HTR-8/SVneo (cell line): ENCODE results near the gene ENPP3.
"Not testable (repeated sequence)": the region's sequence is repeated elsewhere in the genome, so short reads cannot be mapped to it uniquely, and the experiment has no call there.

ENCODE experiments used
- DNase-seq: peaks from one replicate; pipeline ENCODE4 v3.0.0; 2011; ENCODE audit warnings: low spot score, mixed read lengths; ENCODE audit not compliant: insufficient read length
- FAIRE-seq: peaks from 2 replicates; lab custom pipeline; 2011; peaks lifted over from hg19 to GRCh38; lab: Jason Lieb, UNC

Gene ENPP3

DNA sequence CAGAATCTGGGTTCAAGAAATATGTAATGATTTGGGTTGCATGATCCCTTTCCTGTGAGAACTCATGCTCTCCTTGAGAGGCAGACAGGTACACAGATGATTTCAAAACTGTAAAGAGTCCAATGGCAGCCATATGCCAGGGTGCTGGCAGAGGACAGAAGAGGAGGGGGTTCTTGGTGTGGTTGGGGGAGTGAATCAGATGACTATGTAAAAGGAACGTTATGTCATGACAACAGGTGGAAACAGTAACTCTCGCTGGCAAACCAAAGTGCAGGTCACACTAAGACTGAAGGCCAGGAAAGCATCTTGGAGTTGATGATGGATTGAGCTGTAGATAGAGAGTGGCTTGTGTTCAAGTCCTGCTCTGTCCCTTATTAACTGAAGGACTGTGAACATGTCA lies 43.8 kb downstream of the ENPP3 start:
- FAIRE-seq = no peak
- DNase-seq = no peak

DNA sequence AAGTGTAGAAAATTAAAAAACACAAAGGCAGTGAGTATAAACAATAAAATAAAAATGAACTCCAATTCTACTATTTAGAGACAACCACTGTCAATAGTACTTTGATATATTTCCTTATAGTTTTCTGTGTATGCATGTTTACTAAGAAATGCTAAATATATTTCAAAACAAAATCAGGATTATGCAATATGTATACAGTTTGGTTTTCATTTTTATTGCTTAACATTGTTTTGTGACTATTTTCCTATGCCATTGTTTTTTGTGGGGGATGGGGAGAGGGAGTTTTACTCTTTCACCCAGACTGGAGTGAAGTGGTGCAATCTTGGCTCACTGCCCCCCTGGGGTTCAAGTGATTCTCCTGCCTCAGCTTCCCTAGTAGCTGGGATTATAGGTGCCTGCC lies 44.5 kb downstream of the ENPP3 start:
- FAIRE-seq = no peak
- no peak for DNase-seq

DNA sequence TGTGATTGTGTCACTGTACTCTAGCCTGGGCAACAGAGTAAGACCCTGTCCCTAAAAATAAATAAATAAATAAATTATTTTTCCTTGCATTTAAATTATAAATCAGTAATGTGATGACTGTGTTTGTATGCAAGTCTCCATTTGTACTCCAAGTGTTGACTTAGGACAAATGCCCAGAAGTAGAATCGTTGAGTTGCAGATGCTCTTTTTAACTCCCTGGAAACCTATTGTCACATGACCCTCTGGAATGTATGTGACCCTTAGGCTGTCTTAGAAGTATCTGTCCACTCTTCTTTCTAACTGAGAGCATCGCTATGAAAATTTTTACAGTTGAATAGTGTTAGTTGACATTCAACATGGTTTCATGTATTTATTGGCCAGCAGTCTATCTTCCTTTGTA lies 45.3 kb downstream of the ENPP3 start:
- DNase-seq (no peak), FAIRE-seq (no peak)

DNA sequence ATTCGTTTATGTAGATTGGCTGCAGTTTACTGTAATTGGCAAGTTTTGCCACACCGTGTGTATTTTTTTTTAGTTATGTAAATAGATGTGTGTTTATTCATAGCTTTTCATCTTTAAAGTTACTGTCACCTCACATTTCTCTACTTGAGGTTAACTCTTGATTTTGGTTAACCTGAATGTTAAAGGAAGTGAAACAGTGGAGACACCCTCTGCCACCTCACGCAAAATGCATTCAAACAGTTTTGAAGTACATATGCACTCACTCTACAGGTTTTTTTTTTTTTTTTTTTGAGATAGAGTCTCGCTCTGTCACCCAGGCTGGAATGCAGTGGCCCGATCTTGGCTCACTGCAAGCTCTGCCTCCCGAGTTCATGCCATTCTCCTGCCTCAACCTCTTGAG lies 46.4 kb downstream of the ENPP3 start:
- FAIRE-seq = no peak
- DNase-seq = no peak

DNA sequence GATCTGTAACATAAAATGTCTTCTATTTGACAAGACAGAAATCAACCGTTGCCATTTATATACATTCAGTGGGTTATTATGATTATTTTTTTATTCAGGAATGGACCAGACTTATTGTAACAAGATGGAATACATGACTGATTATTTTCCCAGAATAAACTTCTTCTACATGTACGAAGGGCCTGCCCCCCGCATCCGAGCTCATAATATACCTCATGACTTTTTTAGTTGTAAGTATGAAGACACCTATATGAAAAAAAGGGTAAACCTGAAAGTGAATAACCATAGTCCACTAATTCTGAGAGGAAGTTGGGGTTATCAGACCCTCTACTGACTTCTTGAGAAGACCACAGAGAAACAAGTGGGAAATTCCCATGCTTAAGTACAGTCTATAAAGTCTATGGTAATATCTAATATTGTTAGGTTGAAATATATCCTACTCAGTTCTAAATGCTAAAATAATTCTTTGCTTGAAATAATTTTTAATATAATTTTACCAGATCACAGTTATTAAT lies 48.2 kb downstream of the ENPP3 start:
- DNase-seq = no peak
- FAIRE-seq = no peak

DNA sequence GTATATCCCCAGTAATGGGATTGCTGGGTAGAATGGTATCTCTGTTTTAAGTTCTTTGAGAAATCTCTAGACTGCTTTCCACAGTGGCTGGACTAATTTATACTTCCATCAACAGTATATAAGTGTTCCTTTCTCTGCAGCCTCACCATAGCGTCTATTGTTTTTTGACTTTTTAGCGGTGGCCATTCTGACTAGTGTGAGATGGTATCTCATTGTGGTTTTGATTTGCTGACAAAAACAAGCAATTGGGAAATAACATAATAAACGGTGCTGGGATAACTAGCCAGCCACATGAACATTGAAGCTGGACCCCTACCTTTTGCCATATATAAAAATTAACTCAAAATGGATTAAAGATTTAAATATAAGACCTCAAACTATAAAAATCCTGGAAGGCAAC lies 49.9 kb downstream of the ENPP3 start:
- FAIRE-seq = no peak
- DNase-seq = no peak

DNA sequence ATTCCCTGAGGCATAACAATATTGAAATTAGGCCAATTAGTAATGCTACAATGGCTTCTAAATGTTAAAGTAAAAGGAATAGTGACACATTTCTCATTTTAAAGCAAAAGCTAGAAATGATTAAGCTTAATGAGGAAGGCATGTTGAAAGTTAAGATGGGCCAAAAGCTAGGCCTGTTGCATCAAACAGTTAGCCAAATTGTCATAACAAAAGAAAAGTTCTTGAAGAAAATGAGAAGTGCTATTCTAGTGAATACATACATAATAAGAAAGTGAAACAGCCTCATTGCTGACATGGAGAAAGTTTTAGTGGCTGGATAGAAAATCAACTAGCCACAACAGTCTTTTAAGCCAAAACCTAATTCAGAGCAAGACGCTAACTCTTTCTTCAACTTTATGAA lies 51.2 kb downstream of the ENPP3 start:
- no peak for FAIRE-seq
- DNase-seq = no peak

DNA sequence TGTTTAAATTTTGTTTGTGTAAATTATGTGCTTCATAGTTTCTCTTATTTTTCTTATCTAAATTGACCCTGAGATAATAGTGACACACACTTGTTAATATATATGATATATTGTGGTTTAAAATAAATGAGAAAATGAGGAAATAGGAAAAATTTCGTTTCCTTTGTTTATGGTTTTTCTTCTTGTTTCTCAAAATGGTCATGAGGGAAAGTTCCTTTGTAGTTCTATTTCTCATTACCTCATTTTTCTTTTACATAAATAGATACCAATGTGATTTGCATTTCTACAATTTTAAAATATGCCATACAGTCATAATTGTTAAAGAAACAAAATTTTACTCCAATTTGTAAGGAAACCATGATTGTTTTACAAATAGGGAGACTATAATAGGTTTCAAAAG lies 54.9 kb downstream of the ENPP3 start:
- no peak for DNase-seq
- FAIRE-seq = no peak

DNA sequence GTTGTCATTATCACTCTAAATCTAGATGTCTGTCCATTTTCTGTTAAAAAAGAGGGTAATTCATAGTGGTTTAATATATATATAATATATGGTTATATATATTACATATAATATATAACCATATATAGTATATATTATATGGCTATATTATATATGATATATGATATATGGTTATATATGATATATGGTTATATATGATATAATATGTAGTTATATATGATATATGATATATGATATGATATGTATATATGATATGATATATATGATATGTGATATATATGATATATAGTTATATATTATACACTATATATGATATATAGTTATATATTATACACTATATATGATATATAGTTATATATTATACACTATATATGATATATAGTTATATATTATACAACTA lies 55.5 kb downstream of the ENPP3 start:
- DNase-seq (no peak), FAIRE-seq (no peak)

DNA sequence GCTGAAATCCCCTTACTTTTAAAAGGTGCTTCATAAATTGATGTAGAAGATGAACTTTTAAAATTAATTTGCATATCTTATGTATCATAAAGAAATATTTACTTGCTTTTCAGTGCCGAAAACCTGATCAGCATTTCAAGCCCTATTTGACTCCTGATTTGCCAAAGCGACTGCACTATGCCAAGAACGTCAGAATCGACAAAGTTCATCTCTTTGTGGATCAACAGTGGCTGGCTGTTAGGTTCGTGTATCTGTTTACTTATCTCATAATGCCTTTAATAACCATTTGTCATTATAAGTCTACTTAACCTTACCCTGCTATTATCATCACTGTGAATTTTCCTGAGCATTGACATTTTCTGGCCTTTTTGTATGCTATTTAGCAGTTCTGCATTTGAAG lies 56.3 kb downstream of the ENPP3 start:
- no peak for DNase-seq
- FAIRE-seq = no peak

DNA sequence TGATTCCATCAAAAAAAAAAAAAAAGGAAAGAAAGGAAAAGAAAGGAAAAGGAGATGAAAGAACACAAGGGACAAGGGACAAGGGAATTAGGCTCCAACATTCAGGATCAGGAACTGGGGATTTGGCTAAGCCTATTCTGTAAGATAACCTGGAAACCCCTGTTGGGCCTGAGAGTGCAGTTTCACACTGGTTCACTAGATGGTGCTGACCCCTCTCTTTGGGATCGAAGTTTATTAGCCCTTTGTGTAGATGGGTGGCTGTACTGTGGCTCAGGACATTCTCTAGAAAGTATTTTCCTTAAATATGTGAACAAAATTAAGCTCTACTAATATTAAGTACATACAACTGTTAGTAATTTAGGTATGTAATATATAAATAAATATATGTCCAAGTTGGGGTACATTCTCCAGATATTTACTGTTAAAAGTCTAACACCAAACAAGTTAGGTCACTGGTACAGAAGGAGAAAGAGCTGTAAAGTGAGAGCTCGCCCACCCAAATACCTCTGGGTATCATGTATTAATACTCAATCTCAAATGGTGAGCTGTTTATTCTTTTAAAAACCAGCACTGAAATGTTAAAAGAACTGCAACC lies 57.8 kb downstream of the ENPP3 start:
- DNase-seq (peak; percentile 74), FAIRE-seq (no peak)

DNA sequence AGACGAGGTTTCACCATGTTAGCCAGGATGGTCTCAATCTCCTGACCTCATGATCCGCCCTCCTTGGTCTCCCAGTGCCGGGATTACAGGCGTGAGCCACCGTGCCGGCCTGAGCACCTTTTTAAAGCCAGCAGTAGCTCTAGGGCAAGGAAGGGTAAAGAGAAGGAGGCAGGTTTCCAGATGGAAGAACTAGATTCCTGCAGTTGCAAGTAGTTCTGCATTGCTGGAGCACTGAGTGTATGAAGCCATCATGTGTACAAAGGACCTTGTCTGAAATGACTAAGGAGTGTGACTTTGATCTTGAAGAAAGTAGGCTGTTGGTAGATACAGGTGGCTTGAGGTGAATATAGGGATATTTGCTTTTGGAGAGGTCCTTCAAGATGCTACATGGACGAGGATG lies 59.9 kb downstream of the ENPP3 start:
- DNase-seq (no peak), FAIRE-seq (no peak)

DNA sequence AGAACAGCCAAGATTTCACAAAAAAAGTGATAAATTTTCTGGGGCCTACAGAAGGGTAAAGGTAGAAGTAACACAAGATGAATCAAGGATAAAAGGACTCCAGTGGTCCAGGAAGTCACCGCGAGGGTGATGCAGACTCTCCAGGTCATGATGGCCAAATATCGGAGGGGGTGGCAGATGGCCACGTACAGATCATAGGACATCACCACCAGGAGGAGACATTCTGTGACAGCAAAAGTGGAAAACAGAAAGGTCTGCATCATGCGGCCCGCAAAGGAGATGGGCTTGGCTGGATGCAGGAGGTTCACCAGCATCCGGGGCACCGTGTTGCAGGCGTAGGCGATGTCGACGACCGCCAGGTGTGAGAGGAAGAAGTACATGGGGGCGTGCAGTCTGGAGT lies 63.7 kb downstream of the ENPP3 start:
- DNase-seq, FAIRE-seq: not testable (repeated sequence)

DNA sequence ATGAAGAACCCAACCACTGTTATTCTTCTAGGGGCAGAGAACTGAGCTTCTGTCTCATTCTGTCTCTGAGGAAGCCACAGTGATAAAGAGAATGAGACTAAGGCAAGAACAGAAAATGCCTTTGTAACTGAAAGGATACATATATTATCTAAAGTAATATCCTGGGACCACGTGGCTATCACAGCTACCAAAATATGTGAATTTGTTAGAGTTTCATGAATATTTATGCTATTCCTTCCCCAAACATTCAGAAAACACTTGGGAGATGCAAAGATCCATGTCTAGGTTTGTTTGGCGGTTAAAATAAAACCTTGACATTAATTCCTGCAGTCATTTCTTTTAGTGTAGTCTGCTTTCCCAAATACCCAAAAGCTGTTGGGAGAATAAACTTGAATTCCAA lies 66.8 kb downstream of the ENPP3 start:
- not testable (repeated sequence) for FAIRE-seq, DNase-seq

DNA sequence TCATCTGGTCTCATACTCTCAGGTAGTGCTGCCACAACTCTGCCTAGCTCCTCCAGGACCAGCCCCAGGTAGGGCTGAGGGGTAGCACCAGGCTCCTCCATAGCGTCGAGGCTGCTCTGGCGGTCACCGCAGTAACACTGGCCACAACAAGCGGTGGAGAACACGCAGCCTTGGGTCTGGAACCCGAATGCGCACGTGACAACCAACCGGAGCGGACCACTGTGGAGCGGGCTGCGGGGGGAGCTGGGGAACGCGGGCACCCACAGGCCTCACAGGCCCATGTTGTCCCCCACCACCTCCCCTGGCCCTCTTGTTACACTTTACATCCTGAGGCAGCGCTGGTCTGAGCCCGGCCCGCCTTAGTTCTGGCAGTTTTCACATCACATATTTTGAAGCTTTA lies 73.8 kb downstream of the ENPP3 start, which contains the start of gene CTAGE9:
CTAGE9 (minus strand) TSS at position 101 of the 400 bp plus-strand sequence; CDS start at position 101, 0 bp downstream.
- DNase-seq, FAIRE-seq: not testable (repeated sequence)

DNA sequence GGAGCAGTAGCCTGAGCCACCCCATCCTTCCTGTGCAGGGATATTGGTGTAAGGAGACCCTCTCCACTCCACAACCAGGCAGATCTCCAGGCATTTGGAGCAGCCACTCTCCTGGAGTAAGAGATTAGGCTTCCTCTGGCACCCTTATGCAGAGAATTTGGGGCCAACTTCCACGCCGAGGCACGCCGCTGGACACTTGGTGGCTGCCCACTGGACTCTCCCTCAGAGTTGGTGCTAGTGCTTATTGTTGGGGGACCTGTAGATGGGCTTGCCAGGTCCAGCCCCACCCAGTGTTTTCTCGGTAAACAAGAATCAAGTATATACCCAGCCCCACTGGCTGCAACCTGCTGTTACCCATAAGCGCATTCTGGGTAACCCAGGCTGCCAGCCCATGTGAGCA lies 78.5 kb downstream of the ENPP3 start:
- FAIRE-seq, DNase-seq: not testable (repeated sequence)

DNA sequence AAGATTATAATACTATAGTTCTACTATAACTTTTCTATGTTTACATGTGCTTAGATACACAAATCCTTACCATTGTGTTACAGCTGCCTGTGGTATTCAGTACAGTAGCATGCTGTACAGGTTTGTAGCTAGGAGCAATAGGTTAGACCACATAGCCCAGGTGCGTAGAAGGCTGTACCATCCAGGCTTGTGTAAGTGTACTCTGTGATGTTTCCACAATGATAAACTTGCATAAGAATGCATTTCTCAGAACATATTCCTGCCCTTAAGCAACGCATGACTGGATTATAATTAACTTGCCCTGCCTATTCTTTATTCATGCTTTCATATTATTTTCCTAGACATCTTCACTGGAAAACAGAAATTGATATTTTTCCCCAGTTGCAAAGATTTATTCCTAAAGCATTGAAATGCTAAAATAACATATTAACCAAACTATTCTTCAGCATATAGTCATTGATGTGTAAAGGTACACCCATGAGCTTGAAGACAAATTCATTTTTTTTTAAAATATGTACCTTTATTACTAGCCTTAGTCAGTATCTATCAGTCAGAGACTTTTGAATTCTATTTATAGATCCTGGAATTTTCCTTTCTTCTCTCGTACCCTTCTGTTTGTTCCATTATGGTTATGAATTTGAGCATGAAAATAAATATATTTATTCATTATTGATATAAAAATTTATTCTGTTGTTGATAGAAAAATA lies 80.9 kb downstream of the ENPP3 start:
- no peak for FAIRE-seq
- no peak for DNase-seq

DNA sequence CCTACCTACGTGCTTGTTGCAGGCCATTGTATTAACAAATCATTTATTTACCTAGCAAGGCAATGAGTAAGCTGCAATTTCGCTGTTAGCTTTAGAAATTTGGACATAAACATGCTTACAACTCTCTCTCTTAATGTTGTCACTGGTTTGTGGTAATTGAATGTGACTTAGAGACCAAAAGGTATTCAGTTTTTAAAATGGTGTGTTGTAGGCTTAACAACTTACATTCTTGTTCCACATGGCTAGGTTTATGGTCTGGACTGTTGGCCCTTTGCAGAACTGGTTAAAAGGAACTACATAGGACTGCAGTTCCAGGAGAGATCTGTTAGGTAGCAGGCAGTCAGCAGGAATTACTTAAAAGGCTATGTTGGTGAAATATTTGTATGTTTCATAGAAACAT lies 84.1 kb downstream of the ENPP3 start:
- FAIRE-seq = no peak

DNA sequence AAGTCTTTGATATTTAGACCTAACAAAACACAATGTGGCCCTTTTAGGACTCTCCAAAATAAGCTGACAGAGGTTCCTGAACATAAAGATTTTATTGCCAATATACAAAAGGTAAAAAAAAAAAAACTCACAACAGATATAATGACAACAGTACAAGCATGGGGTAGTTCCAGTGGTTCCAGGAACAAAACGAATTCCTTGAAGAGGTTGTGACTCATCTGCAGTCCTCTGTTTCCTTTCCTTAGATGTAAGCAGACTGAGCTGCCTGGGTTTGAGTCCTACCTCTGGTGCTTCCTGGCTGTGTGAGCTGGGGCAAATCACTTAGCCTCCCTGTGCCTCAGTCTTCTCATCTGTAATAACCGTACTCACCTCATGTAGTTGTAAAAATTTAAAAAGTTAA lies 87.0 kb downstream of the ENPP3 start:
- no peak for DNase-seq
- FAIRE-seq = no peak

More for the DNA sequence above, 84.1 kb downstream of the ENPP3 start:
- DNase-seq = no peak

DNA sequence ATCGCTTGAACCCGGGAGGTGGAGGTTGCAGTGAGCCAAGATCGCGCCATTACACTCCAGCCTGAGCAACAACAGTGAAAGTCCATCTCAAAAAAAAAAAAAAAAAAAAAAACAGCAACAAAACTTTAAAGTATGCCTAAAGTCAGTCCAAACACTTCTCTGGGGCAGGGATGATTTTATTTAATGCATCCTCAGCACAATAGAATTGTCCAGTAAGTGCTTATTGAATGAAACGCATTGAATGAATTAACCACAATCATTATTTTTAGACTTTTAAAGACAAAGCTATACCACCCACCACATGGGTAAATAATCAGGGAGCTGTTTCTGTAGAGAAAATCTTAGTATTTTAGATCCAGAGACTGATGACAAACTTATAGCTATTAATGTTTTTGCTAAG lies 90.4 kb downstream of the ENPP3 start:
- DNase-seq (no peak), FAIRE-seq (no peak)

DNA sequence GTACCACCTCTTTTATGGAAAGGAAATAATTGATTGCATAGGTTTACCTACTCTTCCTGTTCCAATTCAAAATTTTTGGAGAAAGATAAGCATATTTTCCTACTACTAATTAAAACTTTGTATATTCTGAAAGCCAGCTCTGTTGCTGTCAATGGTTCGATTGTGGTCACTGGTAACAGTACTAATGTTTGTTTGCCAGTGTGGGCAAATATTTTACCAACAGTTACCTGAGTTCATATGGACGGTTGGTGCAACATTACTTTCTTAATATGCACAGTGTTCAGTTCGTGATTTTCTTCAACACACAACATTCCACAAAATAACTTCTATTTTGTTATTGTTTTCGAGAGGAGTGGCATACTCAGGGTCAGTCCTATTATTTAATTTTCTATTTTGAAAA lies 90.8 kb downstream of the ENPP3 start:
- FAIRE-seq = peak; percentile 4
- DNase-seq = no peak
